ENCODE results near the gene GALNT5.
"Not testable (repeated sequence)": the region's sequence is repeated elsewhere in the genome, so short reads cannot be mapped to it uniquely, and the experiment has no call there.

GALNT5 gene

GRCh38 chr2:157257312-157258252 lies at the start of gene GALNT5:
Gene GALNT5, plus strand, starts transcription at chr2:157257705. Its CDS starts 378 bp downstream, at chr2:157258083.
- no peak for DNase-seq (ENCODE audit: low read depth in 2 of 3, low spot score in 2 of 3)

- no peak for DNase-seq (ENCODE audit: low read depth in 2 of 3, low spot score in 2 of 3)
Measured at GRCh38 chr2:157216286-157216965, 41.1 kb upstream of the GALNT5 start.

GRCh38 chr2:157217409-157217808 lies 40.1 kb upstream of the GALNT5 start:
- no peak for DNase-seq (ENCODE audit: low read depth in 2 of 3, low spot score in 2 of 3)

- no peak for DNase-seq (ENCODE audit: low read depth in 2 of 3, low spot score in 2 of 3)
Measured at GRCh38 chr2:157218911-157219310, 38.6 kb upstream of the GALNT5 start.

- no peak for DNase-seq (ENCODE audit: low read depth in 2 of 3, low spot score in 2 of 3)
Measured at GRCh38 chr2:157220502-157220901, 37.0 kb upstream of the GALNT5 start.

GRCh38 chr2:157221394-157221988 lies 36.0 kb upstream of the GALNT5 start:
- no peak for DNase-seq (ENCODE audit: low read depth in 2 of 3, low spot score in 2 of 3)

GRCh38 chr2:157223624-157224205 lies 33.8 kb upstream of the GALNT5 start:
- DNase-seq (ENCODE audit: low read depth in 2 of 3, low spot score in 2 of 3) = no peak

- DNase-seq (ENCODE audit: low read depth in 2 of 3, low spot score in 2 of 3) = not testable (repeated sequence)
Measured at GRCh38 chr2:157224448-157224847, 33.1 kb upstream of the GALNT5 start.

GRCh38 chr2:157227592-157227991 lies 29.9 kb upstream of the GALNT5 start:
- no peak for DNase-seq (ENCODE audit: low read depth in 2 of 3, low spot score in 2 of 3)

GRCh38 chr2:157228946-157229345 lies 28.6 kb upstream of the GALNT5 start:
- DNase-seq (ENCODE audit: low read depth in 2 of 3, low spot score in 2 of 3) = no peak

GRCh38 chr2:157229572-157229971 lies 27.9 kb upstream of the GALNT5 start:
- DNase-seq (ENCODE audit: low read depth in 2 of 3, low spot score in 2 of 3) = no peak

- DNase-seq (ENCODE audit: low read depth in 2 of 3, low spot score in 2 of 3) = no peak
Measured at GRCh38 chr2:157231476-157231875, 26.0 kb upstream of the GALNT5 start.

GRCh38 chr2:157233506-157233905 lies 24.0 kb upstream of the GALNT5 start:
- no peak for DNase-seq (ENCODE audit: low read depth in 2 of 3, low spot score in 2 of 3)

GRCh38 chr2:157236404-157236803 lies 21.1 kb upstream of the GALNT5 start:
- DNase-seq (ENCODE audit: low read depth in 2 of 3, low spot score in 2 of 3) = no peak

GRCh38 chr2:157238296-157238695 lies 19.2 kb upstream of the GALNT5 start:
- no peak for DNase-seq (ENCODE audit: low read depth in 2 of 3, low spot score in 2 of 3)

GRCh38 chr2:157244691-157245090 lies 12.8 kb upstream of the GALNT5 start:
- no peak for DNase-seq (ENCODE audit: low read depth in 2 of 3, low spot score in 2 of 3)

- no peak for DNase-seq (ENCODE audit: low read depth in 2 of 3, low spot score in 2 of 3)
Measured at GRCh38 chr2:157245144-157245840, 12.2 kb upstream of the GALNT5 start.

- DNase-seq (ENCODE audit: low read depth in 2 of 3, low spot score in 2 of 3) = no peak
Measured at GRCh38 chr2:157245846-157246764, 11.4 kb upstream of the GALNT5 start.

- no peak for DNase-seq (ENCODE audit: low read depth in 2 of 3, low spot score in 2 of 3)
Measured at GRCh38 chr2:157246765-157247407, 10.6 kb upstream of the GALNT5 start.
